Measurements from ENCODE around the gene OR51B6.
"Not testable (repeated sequence)": the region's sequence is repeated elsewhere in the genome, so short reads cannot be mapped to it uniquely, and the experiment has no call there.

OR51B6 gene, protein sequence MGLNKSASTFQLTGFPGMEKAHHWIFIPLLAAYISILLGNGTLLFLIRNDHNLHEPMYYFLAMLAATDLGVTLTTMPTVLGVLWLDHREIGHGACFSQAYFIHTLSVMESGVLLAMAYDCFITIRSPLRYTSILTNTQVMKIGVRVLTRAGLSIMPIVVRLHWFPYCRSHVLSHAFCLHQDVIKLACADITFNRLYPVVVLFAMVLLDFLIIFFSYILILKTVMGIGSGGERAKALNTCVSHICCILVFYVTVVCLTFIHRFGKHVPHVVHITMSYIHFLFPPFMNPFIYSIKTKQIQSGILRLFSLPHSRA

DNA sequence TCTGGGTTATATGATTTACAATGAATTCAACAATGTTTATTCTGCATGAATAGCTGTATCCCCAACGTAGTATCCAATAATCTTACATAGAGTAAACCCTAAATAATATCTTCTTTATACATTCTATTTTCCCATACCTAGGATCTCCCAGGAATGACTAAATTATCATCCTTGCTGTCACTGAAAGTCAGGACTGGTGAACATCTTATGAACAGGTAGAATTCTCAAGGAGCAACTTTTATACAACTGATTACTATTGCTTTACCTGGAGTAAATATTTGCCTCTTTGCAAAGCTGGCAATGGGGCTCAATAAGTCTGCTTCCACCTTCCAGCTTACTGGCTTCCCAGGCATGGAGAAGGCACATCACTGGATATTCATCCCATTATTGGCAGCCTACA lies at the start of gene OR51B6:
Gene OR51B6 (plus strand): TSS at position 301 of the 400 bp plus-strand sequence. CDS start 0 bp downstream, at position 301.
- DNase-seq (ENCODE audit: low spot score), result no peak

- DNase-seq (ENCODE audit: low spot score), result peak; percentile 8
Measured at GRCh38 chr11:5301846-5302245, 49.5 kb upstream of the OR51B6 start, which contains the start of gene OR51B4. Gene OR51B4 (minus strand): TSS chr11:5301946. CDS start chr11:5301946, 0 bp downstream.

DNA sequence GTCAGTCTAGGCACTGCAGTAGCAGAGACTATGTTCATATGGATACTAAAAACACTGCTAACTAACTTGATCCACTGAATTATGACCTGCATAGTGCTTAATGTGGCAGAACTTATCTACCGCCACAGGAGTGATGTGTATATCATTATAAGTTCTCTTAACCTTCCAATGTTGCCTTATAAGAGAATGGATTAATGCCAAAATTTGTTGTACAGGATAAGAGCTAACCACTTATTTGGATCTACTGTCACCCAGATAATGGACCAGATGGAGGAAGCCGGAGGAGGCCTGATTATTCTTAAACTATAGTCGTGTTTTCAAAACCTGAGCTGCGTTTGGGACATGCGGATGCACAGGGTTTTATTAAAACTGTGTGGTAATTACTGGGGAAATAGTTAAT lies 47.7 kb upstream of the OR51B6 start:
- peak; percentile 88 for DNase-seq (ENCODE audit: low spot score)

DNA sequence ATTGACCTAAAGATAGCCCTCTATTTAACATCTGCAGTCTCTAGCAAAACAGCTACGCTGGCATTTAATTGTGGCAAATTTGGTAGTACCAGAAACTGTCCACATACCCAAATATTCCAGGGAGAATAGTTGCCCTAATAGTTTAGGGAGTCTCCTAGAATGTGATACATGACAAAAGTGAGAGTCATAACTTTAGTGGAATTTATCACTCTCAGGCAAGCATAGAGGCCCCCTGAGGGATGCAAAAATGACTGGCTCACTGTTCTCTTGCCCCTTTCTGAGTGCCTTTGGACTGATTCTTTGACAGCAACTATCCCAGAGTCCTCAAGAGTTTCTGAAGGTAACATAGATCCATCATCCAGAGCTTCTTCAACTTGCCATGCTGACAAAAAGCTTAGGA lies 47.3 kb upstream of the OR51B6 start:
- DNase-seq (ENCODE audit: low spot score), result peak; percentile 46

- DNase-seq (ENCODE audit: low spot score), result peak; percentile 9
Measured at GRCh38 chr11:5307256-5308019, 43.9 kb upstream of the OR51B6 start.

DNA sequence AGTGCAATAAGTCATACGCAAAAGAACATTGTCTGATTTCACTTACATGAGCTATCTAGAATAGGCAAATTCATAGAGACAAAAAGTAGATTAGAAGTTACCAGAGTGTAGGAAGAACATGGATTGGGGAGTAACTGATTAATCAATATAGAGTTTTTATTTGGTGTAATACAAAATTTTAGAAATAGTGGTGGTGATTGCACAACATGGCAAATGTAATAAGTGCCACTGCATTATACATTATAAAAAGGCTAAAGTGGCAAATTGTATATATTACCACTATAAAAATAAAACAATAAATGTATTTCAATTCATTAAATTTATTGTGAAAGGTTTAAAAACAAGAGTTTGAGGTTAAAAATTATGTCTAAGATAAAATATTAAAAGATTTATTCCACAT lies 40.9 kb upstream of the OR51B6 start:
- DNase-seq (ENCODE audit: low spot score), result no peak

DNA sequence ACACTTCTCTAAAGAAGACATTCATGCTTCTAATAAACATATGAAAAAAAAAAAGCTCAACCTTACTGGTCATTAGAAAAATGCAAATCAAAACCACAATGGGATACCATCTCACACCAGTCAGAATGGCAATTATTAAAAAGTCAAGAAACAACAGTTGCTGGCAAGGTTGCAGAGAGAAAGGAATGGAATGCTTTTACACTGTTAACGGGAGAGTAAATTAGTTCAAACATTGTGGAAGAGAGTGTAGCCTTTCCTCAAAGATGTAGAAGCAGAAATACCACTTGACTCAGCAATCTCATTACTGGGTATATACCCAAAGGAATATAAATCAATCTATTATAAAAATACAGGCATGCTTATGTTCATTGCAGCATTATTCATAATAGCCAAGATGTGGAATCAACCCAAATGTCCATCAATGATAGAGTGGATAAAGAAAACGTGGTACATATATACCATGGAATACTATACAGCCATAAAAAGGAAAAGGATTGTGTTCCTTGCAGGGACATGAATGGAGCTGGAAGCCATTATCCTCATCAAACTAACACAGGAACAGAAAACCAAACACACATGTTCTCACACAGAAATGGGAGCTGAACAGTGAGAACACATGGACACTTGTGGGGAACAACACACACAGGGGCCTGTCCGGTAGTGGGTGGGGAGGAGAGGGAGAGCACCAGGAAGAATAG lies 37.8 kb upstream of the OR51B6 start:
- DNase-seq (ENCODE audit: low spot score), result not testable (repeated sequence)

DNA sequence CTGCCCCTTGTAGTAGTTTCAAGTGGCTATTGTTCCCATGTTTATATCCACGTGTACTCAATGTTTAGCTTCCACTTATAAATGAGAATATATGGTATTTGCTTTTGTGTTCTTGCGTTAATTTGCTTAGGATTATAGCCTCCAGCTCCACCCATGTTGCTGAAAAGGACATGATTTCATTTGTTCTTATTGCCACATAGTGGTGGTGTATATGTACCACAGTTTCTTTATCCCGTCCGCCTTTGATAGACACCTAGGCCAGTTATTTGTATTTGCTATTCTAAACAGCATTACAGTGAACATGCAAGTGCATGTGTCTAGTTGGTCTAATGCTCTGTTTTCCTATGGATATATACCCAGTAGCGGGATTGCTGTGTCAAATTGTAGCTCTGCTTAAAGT lies 34.0 kb upstream of the OR51B6 start:
- peak; percentile 64 for DNase-seq (ENCODE audit: low spot score)

DNA sequence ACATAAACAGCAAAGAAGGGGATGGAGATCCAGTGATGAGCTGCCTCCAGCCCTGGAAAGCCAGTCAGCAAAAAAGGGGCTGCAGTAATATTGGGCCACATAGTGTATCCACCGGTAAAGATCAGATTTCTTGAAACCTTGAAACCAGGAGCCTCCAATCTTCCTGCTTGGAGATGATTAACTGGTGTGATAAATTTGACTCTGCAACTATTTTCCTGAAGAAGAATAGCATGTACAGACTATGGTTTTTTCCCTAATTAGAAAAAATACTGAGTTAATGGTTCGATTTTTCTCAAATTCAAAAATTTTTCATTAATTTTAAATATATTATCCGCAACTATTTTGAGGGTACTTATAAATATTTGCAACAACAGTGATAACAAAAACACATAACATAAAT lies 27.1 kb upstream of the OR51B6 start, which contains the start of gene OR51B2:
Gene OR51B2 (minus strand): TSS at position 101 of the 400 bp plus-strand sequence. CDS start 0 bp downstream, at position 101.
- DNase-seq (ENCODE audit: low spot score), result no peak

DNA sequence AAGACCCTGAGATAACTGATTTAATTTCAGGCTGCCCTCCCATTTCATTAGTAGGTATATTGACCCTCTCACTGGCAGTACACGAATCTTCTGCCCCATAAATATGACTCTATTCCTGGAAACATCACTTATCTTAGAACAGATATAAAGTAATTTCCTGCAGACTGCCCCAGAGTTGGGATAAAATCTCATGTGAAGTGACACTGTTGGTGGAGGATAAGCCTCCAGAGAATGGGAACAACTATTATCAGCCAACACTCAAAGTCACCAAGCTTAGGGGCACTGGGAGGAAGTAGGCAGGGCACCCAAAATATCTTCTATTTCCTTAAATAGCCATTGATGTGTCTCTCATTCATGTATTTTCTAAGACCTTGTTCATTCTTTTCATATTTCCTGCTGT lies 16.1 kb upstream of the OR51B6 start:
- no peak for DNase-seq (ENCODE audit: low spot score)

DNA sequence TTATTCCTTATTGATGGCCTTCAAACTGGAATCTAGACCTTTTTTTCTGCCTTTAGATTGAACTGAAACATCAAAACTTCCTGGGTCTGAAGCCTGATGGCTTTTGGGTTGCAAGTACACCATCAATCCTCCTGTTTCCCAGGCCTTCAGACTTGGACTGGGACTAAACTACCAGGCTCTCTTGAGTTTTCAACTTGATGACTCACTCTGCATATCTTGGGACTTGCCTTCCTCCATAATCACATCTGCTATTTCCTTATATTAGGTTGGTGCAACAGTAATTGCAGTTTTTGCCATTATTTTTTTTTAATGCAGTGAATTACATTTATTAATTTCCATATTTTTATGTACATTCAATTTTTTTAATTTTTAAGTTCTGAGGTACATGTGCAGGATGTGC lies 15.0 kb upstream of the OR51B6 start:
- no peak for DNase-seq (ENCODE audit: low spot score)

DNA sequence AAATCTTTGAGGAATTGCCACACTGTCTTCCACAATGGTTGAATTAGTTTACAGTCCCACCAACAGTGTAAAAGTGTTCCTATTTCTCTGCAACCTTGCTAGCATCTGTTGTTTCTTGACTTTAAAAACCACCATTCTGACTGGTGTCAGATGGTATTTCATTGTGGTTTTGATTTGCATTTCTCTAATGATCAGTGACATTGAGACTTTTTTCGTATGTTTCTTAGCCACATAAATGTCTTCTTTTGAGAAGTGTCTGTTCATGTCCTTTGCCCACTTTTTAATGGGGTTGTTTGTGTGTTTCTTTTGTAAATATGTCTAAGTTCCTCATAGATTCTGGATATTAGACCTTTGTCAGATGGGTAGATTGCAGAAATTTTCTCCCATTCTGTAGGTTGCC lies 14.1 kb upstream of the OR51B6 start:
- not testable (repeated sequence) for DNase-seq (ENCODE audit: low spot score)

GRCh38 chr11:5339771-5340322 lies 11.5 kb upstream of the OR51B6 start:
- no peak for DNase-seq (ENCODE audit: low spot score)

DNA sequence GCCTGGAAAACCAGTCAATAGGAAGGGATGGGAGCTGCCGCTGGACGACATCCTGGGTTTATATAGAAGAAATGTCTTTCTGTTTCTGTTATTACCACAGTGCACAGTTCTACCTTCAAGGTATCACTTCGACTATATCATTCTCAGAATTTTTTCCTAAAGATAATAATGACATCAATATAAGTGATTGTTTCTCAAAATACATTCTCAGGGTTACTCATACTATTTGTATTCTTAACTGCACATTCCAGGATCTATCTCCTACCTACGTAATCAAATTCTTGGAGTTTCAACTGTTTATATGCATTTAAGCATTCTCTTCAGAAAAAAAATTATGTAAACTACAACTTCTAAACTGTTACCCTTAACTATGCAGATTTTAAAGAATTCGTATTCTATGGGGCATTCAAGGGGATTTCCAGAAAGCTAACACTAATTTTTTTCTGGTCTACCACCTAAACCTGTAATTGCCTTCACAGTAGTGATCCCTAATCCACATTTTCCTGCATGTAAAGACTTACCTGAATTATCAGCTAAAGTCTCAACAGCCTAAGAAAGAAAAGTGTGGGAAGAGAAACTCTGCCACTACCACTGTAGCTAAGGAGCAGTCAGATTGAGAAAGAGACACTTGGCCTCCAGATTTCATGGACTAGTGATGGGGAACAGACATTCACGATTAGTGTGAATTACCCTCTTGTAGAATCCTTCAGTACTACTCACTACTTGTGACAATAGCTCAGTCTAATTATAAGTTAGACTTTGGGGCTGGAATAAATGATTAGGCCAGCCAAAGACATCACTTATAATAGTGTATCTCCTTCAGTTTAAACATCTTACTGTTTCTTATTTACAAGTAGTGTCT lies 7.6 kb upstream of the OR51B6 start, which contains the start of gene OR51B5:
Gene OR51B5 (minus strand): TSS at position 51 of the 862 bp plus-strand sequence. CDS start 0 bp downstream, at position 51.
- no peak for DNase-seq (ENCODE audit: low spot score)

GRCh38 chr11:5345831-5346230 lies 5.5 kb upstream of the OR51B6 start:
- DNase-seq (ENCODE audit: low spot score), result no peak

DNA sequence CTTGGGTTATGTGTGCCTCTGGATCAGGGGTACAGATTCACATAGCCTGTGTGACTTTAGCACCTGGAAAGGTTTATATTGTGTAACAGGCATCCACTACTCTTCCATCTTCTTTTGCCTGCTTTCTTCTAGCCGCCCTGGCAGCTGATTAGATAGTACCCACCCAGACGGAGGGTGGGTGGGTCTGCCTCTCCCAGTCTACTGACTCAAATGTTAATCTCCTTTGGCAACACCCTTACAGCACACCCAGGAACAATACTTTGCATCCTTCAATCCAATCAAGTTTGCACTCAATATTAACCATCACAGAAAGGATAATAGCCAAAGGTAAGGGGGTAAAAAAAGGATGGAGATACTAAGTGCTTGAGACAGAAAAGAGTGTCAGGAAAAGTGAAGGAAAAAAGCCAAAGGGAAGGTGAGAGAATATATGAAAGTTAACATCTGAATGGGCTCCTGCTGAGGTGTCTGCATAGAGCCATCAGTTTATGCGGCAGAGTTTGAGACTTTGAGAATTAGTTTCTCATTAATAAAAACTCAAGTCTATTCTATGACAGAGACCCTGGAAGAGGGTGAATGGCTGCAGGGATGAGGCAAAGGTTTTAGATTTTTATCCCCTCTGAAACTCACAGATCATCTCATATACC lies 2.6 kb upstream of the OR51B6 start:
- DNase-seq (ENCODE audit: low spot score), result peak; percentile 64

GRCh38 chr11:5349550-5349949 lies 1.8 kb upstream of the OR51B6 start:
- DNase-seq (ENCODE audit: low spot score), result no peak

DNA sequence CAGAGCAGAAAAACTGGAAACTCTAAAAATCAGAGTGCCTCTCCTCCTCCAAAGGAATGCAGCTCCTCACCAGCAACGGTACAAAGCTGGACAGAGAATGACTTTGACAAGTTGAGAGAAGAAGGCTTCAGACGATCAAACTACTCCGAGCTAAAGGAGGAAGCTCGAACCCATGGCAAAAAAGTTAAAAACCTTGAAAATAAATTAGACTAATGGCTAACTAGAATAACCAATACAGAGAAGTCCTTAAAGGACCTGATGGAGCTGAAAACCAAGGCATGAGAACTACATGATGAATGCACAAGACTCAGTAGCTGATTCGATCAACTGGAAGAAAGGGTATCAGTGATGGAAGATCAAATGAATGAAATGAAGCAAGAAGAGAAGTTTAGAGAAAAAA lies 4.7 kb downstream of the OR51B6 start:
- not testable (repeated sequence) for DNase-seq (ENCODE audit: low spot score)

GRCh38 chr11:5362017-5362625 lies 10.8 kb downstream of the OR51B6 start:
- DNase-seq (ENCODE audit: low spot score), result no peak

GRCh38 chr11:5363679-5364078 lies 12.4 kb downstream of the OR51B6 start:
- no peak for DNase-seq (ENCODE audit: low spot score)
